Muscle of leg (tissue), 11 donors: ENCODE measurements around the gene ZNF324. TPM values are rescaled to one million over a fixed set of nuclear protein-coding genes. Genes with fewer than 3 reads are reported as not detected.
"Not testable (repeated sequence)": the region's sequence is repeated elsewhere in the genome, so short reads cannot be mapped to it uniquely, and the experiment has no call there.

Experiments used
- DNase-seq: peaks from one replicate; pipeline ENCODE4 v3.0.0; 2013
- H3K27ac ChIP-seq: one replicate; pipeline ENCODE4 v1.5.1; 2013; ENCODE audit warnings: mild to moderate bottlenecking, low read length, control low read depth
- H3K27me3 ChIP-seq: one replicate; pipeline ENCODE4 v1.6.1; 2013; ENCODE audit warnings: low read length; ENCODE audit not compliant: control insufficient read depth, insufficient read depth
- H3K36me3 ChIP-seq: one replicate; pipeline ENCODE4 v1.6.1; 2013; ENCODE audit warnings: low read length; ENCODE audit not compliant: control insufficient read depth, insufficient read depth
- H3K4me1 ChIP-seq: one replicate; pipeline ENCODE4 v1.6.1; 2013; ENCODE audit warnings: low read length; ENCODE audit not compliant: control insufficient read depth, insufficient read depth
- H3K4me3 ChIP-seq: one replicate; pipeline ENCODE4 v1.5.1; 2013; ENCODE audit warnings: low read length, control low read depth
- H3K9me3 ChIP-seq: replicated peaks from 2 replicates; pipeline ENCODE4 v1.6.1; 2013; ENCODE audit warnings: low read depth, low read length; ENCODE audit not compliant: control insufficient read depth
- WGBS: methylation state at CpG from one replicate; pipeline ENCODE4 v1.1.5; 2013; ENCODE audit warnings: missing lambda C conversion rate; ENCODE audit not compliant: insufficient coverage; 5-methylcytosine and 5-hydroxymethylcytosine counted together
- polyA plus RNA-seq, 8 donors: library from polyadenylated mRNA; unstranded; fragments of 120-200 nt; gene quantifications; one replicate each; pipeline versions ENCODE4 v1.2.1 to v1.2.3, GENCODE V29; 2013; ENCODE audit warnings: inconsistent platforms in 1 of 8, low replicate concordance in 1 of 8; ENCODE audit not compliant: insufficient read length in 8 of 8, insufficient read depth in 1 of 8
- total RNA-seq: library from RNA; stranded (reverse); fragments of 120-200 nt; gene quantifications from one replicate; pipeline ENCODE4 v1.2.4, GENCODE V29; 2013

ZNF324 gene
- total and polyA plus RNA-seq, 9 donors, result 4.8 to 7.3 (median 6.0) TPM

DNA sequence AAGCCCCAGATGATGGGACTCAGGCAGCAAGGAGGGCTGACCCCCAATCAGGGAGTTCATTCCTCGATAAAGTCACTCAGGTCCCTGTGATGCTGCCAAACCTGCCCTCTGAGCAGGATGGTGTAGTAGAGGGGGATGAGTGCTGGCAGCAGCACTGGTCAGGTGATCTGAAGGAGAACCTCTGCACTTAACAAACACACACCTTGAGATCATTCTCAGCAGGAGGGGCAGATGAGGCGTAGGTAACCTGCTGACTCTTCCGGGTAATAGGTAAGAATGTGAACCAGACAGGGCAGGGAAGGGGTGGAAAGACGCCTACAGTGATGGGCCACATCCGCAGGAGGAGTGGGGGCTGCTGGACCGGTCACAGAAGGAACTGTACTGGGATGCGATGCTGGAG is 12.4 kb downstream of the ZNF324 start:
- DNase-seq, result no peak
- Histone ChIP-seq H3K9me3 (no peaks in the 10 kb centered on the region), H3K4me1 (peaks cover 19% of the 10 kb centered on the region), H3K27me3 (no peaks in the 10 kb centered on the region), H3K27ac (no peak overlapping the region), H3K4me3 (no peak overlapping the region), H3K36me3 (peaks cover 34% of the 10 kb centered on the region)
- 88% methylated on average over 4 of the region's 7 CpGs for WGBS

DNA sequence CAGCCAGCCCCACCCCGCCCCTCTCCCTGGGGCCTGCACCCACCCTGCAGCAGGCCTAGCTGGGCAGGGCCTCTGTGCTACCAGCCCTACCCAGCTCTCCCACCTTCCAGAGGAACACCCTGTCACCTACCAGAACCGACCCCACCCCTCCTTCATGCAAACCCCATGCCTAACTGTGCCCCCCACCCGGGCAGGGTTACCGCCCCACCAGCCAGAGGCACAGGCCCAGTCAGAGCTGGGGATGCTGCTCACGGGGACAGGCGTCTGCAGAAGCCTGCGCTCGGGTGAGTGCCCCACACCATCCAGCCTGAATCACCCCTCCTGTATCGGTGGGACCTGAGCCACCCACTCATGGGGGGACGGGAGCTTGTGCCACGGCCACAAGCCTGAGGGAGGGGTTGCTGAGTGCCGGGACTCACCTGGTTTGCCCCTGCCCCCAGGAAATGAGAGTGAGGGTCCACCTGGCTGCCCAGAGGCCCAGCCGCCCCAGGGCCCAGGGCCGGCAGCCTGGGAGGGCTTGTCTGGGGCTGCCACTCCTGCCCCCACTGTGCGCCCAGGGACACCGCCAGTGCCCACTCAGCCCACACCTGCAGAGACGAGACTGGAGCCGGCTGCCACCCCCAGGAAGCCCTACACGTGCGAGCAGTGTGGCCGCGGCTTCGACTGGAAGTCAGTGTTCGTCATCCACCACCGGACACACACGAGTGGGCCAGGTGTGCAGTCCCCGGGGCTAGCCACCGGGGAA is 13.0 kb downstream of the ZNF324 start:
- no peaks in the 10 kb centered on the region for H3K9me3 ChIP-seq
- no peak for DNase-seq
- H3K27me3 ChIP-seq, result no peaks in the 10 kb centered on the region
- peaks cover 18% of the 10 kb centered on the region for H3K4me1 ChIP-seq
- H3K27ac ChIP-seq, result no peak overlapping the region
- peaks cover 34% of the 10 kb centered on the region for H3K36me3 ChIP-seq
- H3K4me3 ChIP-seq, result no peak overlapping the region
- 87% methylated on average over 26 of the region's 28 CpGs for WGBS

DNA sequence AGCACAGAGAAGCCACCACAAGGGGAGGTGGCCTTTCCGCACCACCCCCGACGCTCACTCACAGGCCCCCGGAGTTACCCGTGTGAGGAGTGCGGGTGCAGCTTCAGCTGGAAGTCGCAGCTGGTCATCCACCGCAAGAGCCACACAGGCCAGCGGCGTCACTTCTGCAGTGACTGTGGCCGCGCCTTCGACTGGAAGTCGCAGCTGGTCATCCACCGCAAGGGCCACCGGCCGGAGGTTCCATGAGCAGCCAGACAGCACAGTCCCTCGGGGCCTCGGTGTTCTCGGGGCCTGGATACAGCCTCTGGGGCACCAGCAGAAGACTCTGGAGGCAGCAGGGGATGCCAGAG is 13.6 kb downstream of the ZNF324 start:
- H3K4me3 ChIP-seq, result no peak overlapping the region
- WGBS, result 85% methylated on average over 20 of the region's 20 CpGs
- peaks cover 34% of the 10 kb centered on the region for H3K36me3 ChIP-seq
- H3K27ac ChIP-seq, result no peak overlapping the region
- no peak for DNase-seq
- peaks cover 12% of the 10 kb centered on the region for H3K4me1 ChIP-seq
- H3K27me3 ChIP-seq, result no peaks in the 10 kb centered on the region
- no peaks in the 10 kb centered on the region for H3K9me3 ChIP-seq

DNA sequence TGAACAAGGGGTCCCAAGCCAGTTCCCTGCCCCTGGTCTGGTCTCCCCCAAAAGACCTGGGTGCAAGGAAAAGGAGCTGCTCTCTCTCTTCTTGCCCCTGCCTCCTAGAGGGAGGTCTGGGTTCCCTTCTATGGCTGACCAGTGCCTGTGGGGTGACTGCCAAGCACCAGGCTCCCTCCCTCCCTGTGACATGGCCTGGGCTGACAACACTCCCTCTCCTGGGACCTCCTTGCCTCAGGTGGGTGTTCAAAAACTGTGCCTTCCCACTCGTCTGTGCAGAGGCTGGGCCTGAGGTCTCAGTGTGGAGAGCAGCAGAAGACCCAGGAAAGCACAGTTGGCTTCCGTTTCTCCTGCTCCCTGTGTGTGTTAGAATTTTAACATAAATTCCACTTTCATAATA is 14.0 kb downstream of the ZNF324 start:
- no peak overlapping the region for H3K27ac ChIP-seq
- no CpG with 5 or more reads among the region's 2 CpGs for WGBS
- H3K9me3 ChIP-seq, result no peaks in the 10 kb centered on the region
- peaks cover 34% of the 10 kb centered on the region for H3K36me3 ChIP-seq
- H3K27me3 ChIP-seq, result no peaks in the 10 kb centered on the region
- DNase-seq, result no peak
- peaks cover 11% of the 10 kb centered on the region for H3K4me1 ChIP-seq
- no peak overlapping the region for H3K4me3 ChIP-seq

DNA sequence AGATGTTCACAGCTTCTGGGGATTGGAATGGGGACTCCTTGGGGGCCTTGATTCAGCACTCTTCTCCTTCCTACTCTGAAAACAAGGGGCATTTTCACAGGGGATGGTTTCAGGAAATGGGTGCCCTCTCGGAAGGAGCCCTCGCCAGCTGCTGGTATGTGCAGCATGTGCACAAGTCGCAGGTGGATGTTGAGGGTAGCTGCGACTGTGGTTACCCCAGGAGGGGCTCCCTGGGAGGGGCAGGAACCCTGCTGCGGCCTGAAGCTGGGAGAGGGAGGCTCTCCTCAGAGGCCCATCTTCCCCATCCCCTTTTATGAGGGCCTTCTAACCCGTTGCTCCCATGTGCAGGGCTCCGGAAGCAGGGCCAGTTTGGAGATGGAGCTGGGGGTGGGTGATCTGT is 15.5 kb downstream of the ZNF324 start:
- H3K9me3 ChIP-seq, result no peaks in the 10 kb centered on the region
- peaks cover 30% of the 10 kb centered on the region for H3K36me3 ChIP-seq
- H3K4me1 ChIP-seq, result no peaks in the 10 kb centered on the region
- no peak overlapping the region for H3K4me3 ChIP-seq
- no peak overlapping the region for H3K27ac ChIP-seq
- 80% methylated on average over 1 of the region's 7 CpGs for WGBS
- H3K27me3 ChIP-seq, result no peaks in the 10 kb centered on the region
- no peak for DNase-seq

DNA sequence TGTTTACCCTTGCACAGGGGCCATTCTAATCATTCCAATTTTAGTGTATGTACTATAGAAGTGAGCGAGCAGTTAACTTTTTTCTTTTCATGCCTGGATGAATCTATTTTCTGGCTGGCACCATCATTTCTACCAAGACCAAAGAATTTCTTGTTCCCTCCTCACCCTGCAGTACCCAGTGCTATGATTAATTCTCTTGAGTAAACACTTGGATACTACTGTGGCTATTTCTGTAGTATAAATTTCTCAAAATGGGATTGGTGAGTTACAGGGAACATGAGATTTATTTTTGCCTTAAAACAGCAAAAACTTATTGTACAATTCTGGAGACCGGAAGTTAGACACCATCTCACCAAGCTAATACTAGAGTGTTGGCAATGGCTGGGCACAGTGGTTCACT is 16.9 kb downstream of the ZNF324 start:
- no peak overlapping the region for H3K4me3 ChIP-seq
- WGBS, result no CpG with 5 or more reads among the region's 2 CpGs
- H3K27me3 ChIP-seq, result no peaks in the 10 kb centered on the region
- peaks cover 28% of the 10 kb centered on the region for H3K36me3 ChIP-seq
- no peaks in the 10 kb centered on the region for H3K4me1 ChIP-seq
- no peak for DNase-seq
- H3K27ac ChIP-seq, result no peak overlapping the region
- H3K9me3 ChIP-seq, result no peaks in the 10 kb centered on the region

DNA sequence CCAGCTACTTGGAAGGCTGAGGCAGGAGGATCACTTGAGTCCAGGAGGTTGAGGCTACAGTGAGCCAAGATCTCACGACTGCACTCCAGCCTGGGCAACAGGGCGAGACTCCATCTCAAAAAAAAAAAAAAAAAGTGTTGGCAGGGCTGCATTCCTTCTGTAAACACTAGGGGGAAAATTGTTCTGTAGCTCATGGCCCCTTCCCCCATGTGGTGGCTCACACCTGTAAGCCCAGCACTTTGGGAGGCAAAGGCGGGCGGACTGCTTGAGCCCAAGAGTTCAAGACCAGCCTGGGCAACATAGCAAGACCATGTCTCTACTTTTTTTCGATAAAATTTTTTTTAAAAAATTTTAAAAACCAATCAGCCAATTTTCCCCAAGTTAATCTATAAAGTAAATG is 17.5 kb downstream of the ZNF324 start:
- not testable (repeated sequence) for H3K4me1 ChIP-seq, H3K27ac ChIP-seq, H3K4me3 ChIP-seq, DNase-seq, H3K9me3 ChIP-seq, H3K27me3 ChIP-seq
- WGBS, result no CpG with 5 or more reads among the region's 5 CpGs
- H3K36me3 ChIP-seq, result peaks cover 22% of the 10 kb centered on the region

DNA sequence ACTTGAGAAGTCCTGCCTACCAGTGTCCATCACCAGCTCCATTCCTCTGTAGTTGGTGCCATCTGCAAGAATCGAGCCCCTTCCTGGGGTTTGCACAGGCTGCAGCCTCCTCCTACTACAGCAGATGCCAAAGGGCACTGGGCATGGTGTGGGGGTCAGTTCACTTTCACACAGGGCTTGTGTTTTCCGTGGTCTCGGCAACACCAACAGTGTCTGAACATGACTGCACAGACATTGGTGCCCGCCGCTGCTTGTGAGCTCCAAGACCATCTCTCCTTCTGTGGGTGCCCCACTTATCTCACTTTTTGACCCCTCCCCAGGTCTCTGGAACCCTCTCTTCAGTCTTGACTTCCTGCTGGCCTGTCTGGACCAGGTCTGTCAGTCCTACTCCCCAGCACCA is 24.5 kb downstream of the ZNF324 start:
- 98% methylated on average over 4 of the region's 5 CpGs for WGBS

DNA sequence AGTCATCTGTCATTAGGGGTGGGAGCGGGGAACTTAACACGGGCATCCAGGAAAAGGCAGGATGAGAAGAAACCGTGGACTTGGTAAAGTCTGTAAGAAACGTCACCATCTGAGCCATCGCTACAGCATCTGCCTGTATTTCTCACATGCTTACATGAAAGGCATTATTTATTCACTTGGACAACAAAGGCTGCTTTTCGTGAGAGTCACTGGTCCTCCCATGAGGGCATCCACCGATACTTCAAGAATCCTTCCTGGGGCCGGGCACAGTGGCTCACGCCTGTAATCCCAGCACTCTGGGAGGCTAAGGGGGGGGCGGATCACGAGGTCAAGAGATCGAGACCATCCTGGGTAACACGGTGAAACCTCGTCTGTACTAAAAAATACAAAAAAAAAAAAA is 25.4 kb downstream of the ZNF324 start:
- WGBS, result 88% methylated on average over 8 of the region's 14 CpGs
- H3K4me3 ChIP-seq, result no peak overlapping the region
- DNase-seq, result no peak

More for the DNA sequence above, 24.5 kb downstream of the ZNF324 start:
- DNase-seq, result no peak
- H3K9me3 ChIP-seq, result no peaks in the 10 kb centered on the region
- no peaks in the 10 kb centered on the region for H3K27me3 ChIP-seq
- no peak overlapping the region for H3K4me3 ChIP-seq
- no peaks in the 10 kb centered on the region for H3K36me3 ChIP-seq
- no peak overlapping the region for H3K27ac ChIP-seq
- H3K4me1 ChIP-seq, result no peaks in the 10 kb centered on the region

DNA sequence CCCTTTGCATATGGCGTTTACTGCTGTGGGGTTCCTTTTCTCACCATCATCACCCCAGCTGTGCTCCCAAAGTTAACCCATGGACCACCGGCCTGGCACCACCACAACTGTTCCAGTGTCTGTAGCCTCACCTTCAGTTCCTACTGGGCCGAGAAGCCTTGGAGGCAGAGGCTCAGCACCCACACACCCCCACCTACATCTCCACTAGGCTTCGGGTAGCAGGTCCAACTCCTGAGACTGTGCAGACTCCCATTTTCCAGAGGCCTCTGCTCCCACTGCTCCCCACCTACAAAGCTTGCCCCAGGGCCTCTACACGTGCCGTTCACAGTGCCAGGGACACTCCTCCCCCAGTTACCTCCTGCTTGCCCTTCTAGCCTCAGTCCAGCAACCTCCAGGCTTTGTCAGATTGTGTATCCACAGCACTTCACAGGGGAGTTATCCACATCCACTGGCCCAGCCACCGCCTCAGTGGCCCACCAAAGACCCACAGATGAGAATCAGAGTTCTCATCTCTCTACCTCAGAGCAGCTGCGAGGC is 30.8 kb downstream of the ZNF324 start:
- Histone ChIP-seq H3K36me3 (no peaks in the 10 kb centered on the region), H3K27me3 (no peaks in the 10 kb centered on the region), H3K4me3 (no peak overlapping the region), H3K9me3 (no peaks in the 10 kb centered on the region), H3K27ac (no peak overlapping the region), H3K4me1 (peaks cover 22% of the 10 kb centered on the region)
- WGBS, result 76% methylated on average over 8 of the region's 8 CpGs
- peak; percentile 11 for DNase-seq

More for the DNA sequence above, 25.4 kb downstream of the ZNF324 start:
- no peaks in the 10 kb centered on the region for H3K9me3 ChIP-seq
- H3K27me3 ChIP-seq, result no peaks in the 10 kb centered on the region
- no peak overlapping the region for H3K27ac ChIP-seq
- H3K36me3 ChIP-seq, result no peaks in the 10 kb centered on the region
- no peaks in the 10 kb centered on the region for H3K4me1 ChIP-seq
